ENCODE results near the gene SAMD3. TPM values are rescaled to one million over a fixed set of nuclear protein-coding genes. Genes with fewer than 3 reads are reported as not detected.
A peak's percentile ranks its signal among the peaks of the same experiment; 100 is the strongest.

SAMD3 gene
- total RNA-seq, 1 experiment from 2014 or later: not detected

GRCh38 chr6:130229645-130230044 lies 6.9 kb upstream of the SAMD3 start:
- TF ChIP-seq CTCF (IDR thresholded peaks at IDR 0.05; ENCODE audit: unreplicated experiment): no peak
- CTCF ChIA-PET: no interaction called here
- no peak overlapping the region for H3K27ac Mint-ChIP-seq (ENCODE audit: unreplicated experiment)

GRCh38 chr6:130223508-130223907 lies 757 bp upstream of the SAMD3 start:
- H3K9me3 Mint-ChIP-seq (ENCODE audit: low read depth, unreplicated experiment): peaks cover 5% of the 10 kb centered on the region
- BruUV-seq (replicated peaks): no TSS peak

More at GRCh38 chr6:130229645-130230044, 6.9 kb upstream of the SAMD3 start:
- intact Hi-C loops (cut with micrococcal nuclease; ENCODE audit: unreplicated experiment): no loop called here
- no peaks in the 10 kb centered on the region for H3K27me3 Mint-ChIP-seq (ENCODE audit: unreplicated experiment)
- BruUV-seq (replicated peaks): no TSS peak
- no peak overlapping the region for H3K4me3 Mint-ChIP-seq (ENCODE audit: low read depth, unreplicated experiment)
- no peaks in the 10 kb centered on the region for H3K4me1 Mint-ChIP-seq (ENCODE audit: low read depth, unreplicated experiment)
- H3K36me3 Mint-ChIP-seq (ENCODE audit: insufficient read depth, unreplicated experiment): no peaks in the 10 kb centered on the region
- DNase-seq: no peak
- H3K9me3 Mint-ChIP-seq (ENCODE audit: low read depth, unreplicated experiment): peaks cover 5% of the 10 kb centered on the region

GRCh38 chr6:130218134-130218533 lies 4.6 kb downstream of the SAMD3 start:
- no peak for TF ChIP-seq CTCF (IDR thresholded peaks at IDR 0.05; ENCODE audit: unreplicated experiment)
- intact Hi-C loops (cut with micrococcal nuclease; ENCODE audit: unreplicated experiment): no loop called here

More at GRCh38 chr6:130223508-130223907, 757 bp upstream of the SAMD3 start:
- TF ChIP-seq CTCF (IDR thresholded peaks at IDR 0.05; ENCODE audit: unreplicated experiment): no peak
- H3K27me3 Mint-ChIP-seq (ENCODE audit: unreplicated experiment): no peaks in the 10 kb centered on the region
- CTCF ChIA-PET: no interaction called here
- H3K4me3 Mint-ChIP-seq (ENCODE audit: low read depth, unreplicated experiment): no peak overlapping the region
- no peak overlapping the region for H3K27ac Mint-ChIP-seq (ENCODE audit: unreplicated experiment)
- no peaks in the 10 kb centered on the region for H3K4me1 Mint-ChIP-seq (ENCODE audit: low read depth, unreplicated experiment)
- peak; percentile 2 for DNase-seq
- no peaks in the 10 kb centered on the region for H3K36me3 Mint-ChIP-seq (ENCODE audit: insufficient read depth, unreplicated experiment)
- intact Hi-C loops (cut with micrococcal nuclease; ENCODE audit: unreplicated experiment): no loop called here

GRCh38 chr6:130216620-130217019 lies 6.1 kb downstream of the SAMD3 start:
- no peaks in the 10 kb centered on the region for H3K9me3 Mint-ChIP-seq (ENCODE audit: low read depth, unreplicated experiment)
- intact Hi-C loops (cut with micrococcal nuclease; ENCODE audit: unreplicated experiment): no loop called here
- TF ChIP-seq CTCF (IDR thresholded peaks at IDR 0.05; ENCODE audit: unreplicated experiment): no peak
- no peaks in the 10 kb centered on the region for H3K4me1 Mint-ChIP-seq (ENCODE audit: low read depth, unreplicated experiment)
- no TSS peak for BruUV-seq (replicated peaks)
- H3K27ac Mint-ChIP-seq (ENCODE audit: unreplicated experiment): no peak overlapping the region
- CTCF ChIA-PET: no interaction called here
- H3K36me3 Mint-ChIP-seq (ENCODE audit: insufficient read depth, unreplicated experiment): no peaks in the 10 kb centered on the region
- DNase-seq: no peak
- H3K27me3 Mint-ChIP-seq (ENCODE audit: unreplicated experiment): no peaks in the 10 kb centered on the region
- H3K4me3 Mint-ChIP-seq (ENCODE audit: low read depth, unreplicated experiment): no peak overlapping the region

More at GRCh38 chr6:130218134-130218533, 4.6 kb downstream of the SAMD3 start:
- Mint-ChIP-seq H3K4me1 (ENCODE audit: low read depth, unreplicated experiment) (no peaks in the 10 kb centered on the region), H3K27me3 (ENCODE audit: unreplicated experiment) (no peaks in the 10 kb centered on the region), H3K27ac (ENCODE audit: unreplicated experiment) (no peak overlapping the region), H3K4me3 (ENCODE audit: low read depth, unreplicated experiment) (no peak overlapping the region), H3K36me3 (ENCODE audit: insufficient read depth, unreplicated experiment) (no peaks in the 10 kb centered on the region), H3K9me3 (ENCODE audit: low read depth, unreplicated experiment) (no peaks in the 10 kb centered on the region)
- no peak for DNase-seq
- no TSS peak for BruUV-seq (replicated peaks)
- CTCF ChIA-PET: interaction anchor here (0.6 kb wide), 1 partner anchor 141 kb away, joined by 3 read pairs; no protein-coding TSS in a partner anchor
